GM12864 (cell line): ENCODE data around the gene ARFGAP1.

ENCODE experiments used
- DNase-seq: peaks from one replicate; pipeline ENCODE4 v3.0.0-alpha.2; 2011; ENCODE audit warnings: low read depth
- H3K4me3 ChIP-seq: 2 replicates; pipeline ENCODE4 v1.5.1; 2011; ENCODE audit warnings: mild to moderate bottlenecking, low read depth, low read length, control low read depth
- TF ChIP-seq, protein P1 (sequence below): IDR thresholded peaks from 2 replicates; pipeline ENCODE4 v1.5.1; 2011; ENCODE audit warnings: low read depth, mild to moderate bottlenecking, moderate library complexity, low read length, control low read depth, inconsistent platforms; ENCODE audit errors: missing control alignments

Gene ARFGAP1

GRCh38 chr20:63253438-63254231 is 19.0 kb upstream of the ARFGAP1 start:
- TF ChIP-seq, protein P1, sequence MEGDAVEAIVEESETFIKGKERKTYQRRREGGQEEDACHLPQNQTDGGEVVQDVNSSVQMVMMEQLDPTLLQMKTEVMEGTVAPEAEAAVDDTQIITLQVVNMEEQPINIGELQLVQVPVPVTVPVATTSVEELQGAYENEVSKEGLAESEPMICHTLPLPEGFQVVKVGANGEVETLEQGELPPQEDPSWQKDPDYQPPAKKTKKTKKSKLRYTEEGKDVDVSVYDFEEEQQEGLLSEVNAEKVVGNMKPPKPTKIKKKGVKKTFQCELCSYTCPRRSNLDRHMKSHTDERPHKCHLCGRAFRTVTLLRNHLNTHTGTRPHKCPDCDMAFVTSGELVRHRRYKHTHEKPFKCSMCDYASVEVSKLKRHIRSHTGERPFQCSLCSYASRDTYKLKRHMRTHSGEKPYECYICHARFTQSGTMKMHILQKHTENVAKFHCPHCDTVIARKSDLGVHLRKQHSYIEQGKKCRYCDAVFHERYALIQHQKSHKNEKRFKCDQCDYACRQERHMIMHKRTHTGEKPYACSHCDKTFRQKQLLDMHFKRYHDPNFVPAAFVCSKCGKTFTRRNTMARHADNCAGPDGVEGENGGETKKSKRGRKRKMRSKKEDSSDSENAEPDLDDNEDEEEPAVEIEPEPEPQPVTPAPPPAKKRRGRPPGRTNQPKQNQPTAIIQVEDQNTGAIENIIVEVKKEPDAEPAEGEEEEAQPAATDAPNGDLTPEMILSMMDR, result no peak
- DNase-seq, result no peak
- H3K4me3 ChIP-seq, result no peak overlapping the region

DNA sequence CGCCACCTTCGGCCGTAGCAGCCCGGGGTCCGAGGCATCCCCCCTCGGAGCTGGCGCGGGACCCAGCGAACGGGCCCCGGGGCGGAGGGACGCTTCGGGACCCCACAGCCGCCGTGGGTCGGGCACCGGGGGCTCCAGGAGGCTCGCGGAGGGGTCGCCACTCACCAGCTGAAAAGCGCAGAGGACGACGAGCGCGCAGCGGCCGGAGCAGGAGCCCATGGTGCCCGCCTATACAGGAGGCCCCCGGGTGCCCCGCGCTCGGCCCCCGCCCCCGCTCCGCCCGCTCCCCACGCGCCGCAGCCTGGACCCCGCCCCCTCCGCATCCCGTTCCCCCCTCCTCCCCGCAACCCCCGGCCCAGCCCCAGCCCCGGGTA is 18.4 kb upstream of the ARFGAP1 start, which contains the start of gene NKAIN4:
TSS of gene NKAIN4 (minus strand) at position 232 of the 374 bp plus-strand sequence. CDS start at position 219, 13 bp downstream.
- H3K4me3 ChIP-seq, result no peak within 1 kb of the TSS
- no peak for DNase-seq

DNA sequence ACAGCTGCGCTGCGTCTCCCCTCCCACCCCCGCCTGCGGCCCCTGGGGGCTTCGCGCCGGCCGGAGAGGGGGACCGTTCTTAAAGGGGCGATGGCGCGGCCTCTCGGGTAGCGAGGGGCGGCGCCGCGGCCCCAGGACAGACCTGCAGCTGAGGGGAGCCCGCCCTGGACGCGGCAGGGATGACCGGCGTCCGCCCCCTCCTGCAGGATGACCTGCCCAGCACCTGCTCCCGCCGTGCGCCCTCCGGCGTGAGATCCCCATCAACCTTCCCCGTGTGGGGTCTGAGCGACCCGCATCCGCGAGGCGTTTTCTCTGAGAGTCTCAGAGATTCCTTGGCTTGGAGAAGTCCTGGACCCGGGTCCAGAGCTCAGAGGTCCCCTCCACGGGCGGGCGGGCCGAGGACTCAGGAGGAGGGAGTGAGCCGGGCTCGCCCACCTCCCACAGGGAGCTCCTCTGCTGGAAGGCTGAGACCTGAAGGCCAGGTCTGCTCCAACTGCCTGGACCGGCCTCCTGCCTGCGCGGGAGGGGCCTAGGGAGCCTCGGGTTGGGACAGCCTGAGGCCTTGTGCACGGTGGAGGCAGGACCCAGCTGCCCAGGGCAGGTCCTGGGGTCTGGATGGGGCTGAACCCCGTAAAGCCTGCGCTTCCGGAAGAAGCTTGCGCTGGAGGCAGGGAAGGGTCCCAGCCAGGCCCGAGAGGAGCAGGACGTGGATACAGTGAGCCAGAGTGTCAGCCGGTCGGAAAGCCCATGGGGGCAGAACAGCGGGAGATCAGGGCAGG is 17.8 kb upstream of the ARFGAP1 start:
- DNase-seq, result no peak
- no peak overlapping the region for H3K4me3 ChIP-seq
- TF ChIP-seq, protein P1, result no peak

More for the DNA sequence above, 18.4 kb upstream of the ARFGAP1 start, which contains the start of gene NKAIN4:
- TF ChIP-seq, protein P1, result no peak

GRCh38 chr20:63255931-63256704 is 16.5 kb upstream of the ARFGAP1 start:
- TF ChIP-seq, protein P1, result no peak
- no peak overlapping the region for H3K4me3 ChIP-seq
- DNase-seq, result no peak

DNA sequence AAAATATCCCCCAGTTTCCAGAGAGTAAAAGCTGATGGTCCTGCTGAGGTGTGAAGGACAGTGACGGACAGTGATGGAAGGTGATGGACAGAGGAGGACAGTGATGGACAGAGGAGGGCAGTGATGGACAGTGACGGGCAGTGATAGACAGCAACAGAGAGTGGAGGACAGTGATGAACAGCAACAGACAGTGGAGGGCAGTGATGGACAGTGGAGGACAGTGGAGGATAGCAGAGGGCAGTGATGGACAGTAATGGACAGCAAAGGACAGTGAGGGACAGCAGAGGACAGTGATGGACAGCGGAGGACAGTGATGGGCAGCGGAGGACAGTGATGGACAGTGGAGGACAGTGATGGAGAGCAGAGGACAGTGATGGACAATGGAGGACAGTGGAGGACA is 15.7 kb upstream of the ARFGAP1 start:
- DNase-seq, result no peak
- TF ChIP-seq, protein P1, result no peak
- H3K4me3 ChIP-seq, result no peak overlapping the region

DNA sequence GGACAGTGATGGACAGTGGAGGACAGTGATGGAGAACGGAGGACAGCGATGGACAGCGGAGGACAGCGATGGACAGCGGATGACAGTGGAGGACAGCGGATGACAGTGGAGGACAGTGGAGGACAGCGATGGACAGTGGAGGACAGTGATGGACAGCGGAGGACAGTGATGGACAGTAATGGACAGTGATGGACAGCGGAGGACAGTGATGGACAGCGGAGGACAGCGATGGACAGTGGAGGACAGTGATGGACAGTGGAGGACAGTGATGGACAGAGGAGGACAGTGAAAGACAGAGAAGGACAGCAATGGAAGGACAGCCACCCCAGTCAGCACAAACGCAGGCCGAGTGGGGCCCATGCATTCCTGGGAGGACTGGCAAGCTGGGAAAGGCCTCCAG is 15.0 kb upstream of the ARFGAP1 start:
- DNase-seq, result no peak
- H3K4me3 ChIP-seq, result no peak overlapping the region
- TF ChIP-seq, protein P1, result no peak
